ENCODE measurements around the gene SHKBP1.

The SHKBP1 gene

GRCh38 chr19:40598121-40598917 is 21.6 kb downstream of the SHKBP1 start (continued):
- TF ChIP-seq ZNF362 (tag by site-specific recombination; IDR thresholded peaks at IDR 0.05) = no peak
- TF ChIP-seq ZNF292 (tag by site-specific recombination; IDR thresholded peaks at IDR 0.05; ENCODE audit: borderline replicate concordance, low read depth) = no peak
- peak; percentile 70 for TF ChIP-seq SP2 (tag by site-specific recombination; IDR thresholded peaks at IDR 0.05)
- peak; percentile 95 for TF ChIP-seq SP7 (tag by site-specific recombination; IDR thresholded peaks at IDR 0.05)
- no peak for TF ChIP-seq SETDB1 (IDR thresholded peaks at IDR 0.05; ENCODE audit: insufficient read length, low read length)
- peak; percentile 85 for TF ChIP-seq ZBTB48 (tag by site-specific recombination; IDR thresholded peaks at IDR 0.05)
- peak; percentile 98 for TF ChIP-seq ZNF391 (tag by site-specific recombination; IDR thresholded peaks at IDR 0.05; ENCODE audit: borderline replicate concordance, low read depth)
- 0 out of 2 replicates have a peak, but pooled peaks have one; percentile 5 for TF ChIP-seq ZNF302 (tag by site-specific recombination; IDR thresholded peaks at IDR 0.05; ENCODE audit: low read depth)
- 0 out of 2 replicates have a peak, but pooled peaks have one; percentile 20 for TF ChIP-seq MYNN (tag by site-specific recombination; IDR thresholded peaks at IDR 0.05; ENCODE audit: borderline replicate concordance)
- peak; percentile 99 for TF ChIP-seq KLF10 (tag by site-specific recombination; IDR thresholded peaks at IDR 0.05)
- no peak for TF ChIP-seq ZNF514 (tag by site-specific recombination; IDR thresholded peaks at IDR 0.05)
- no peak for TF ChIP-seq PRDM6 (tag by site-specific recombination; IDR thresholded peaks at IDR 0.05)
- TF ChIP-seq ZNF629 (tag by site-specific recombination; IDR thresholded peaks at IDR 0.05) = peak; percentile 97
- TF ChIP-seq ZNF596 (tag by site-specific recombination; IDR thresholded peaks at IDR 0.05) = no peak; the same call in 1 of the 2 replicates
- no peak for TF ChIP-seq ZNF837 (tag by site-specific recombination; IDR thresholded peaks at IDR 0.05)
- TF ChIP-seq ZNF155 (tag by site-specific recombination; IDR thresholded peaks at IDR 0.05) = no peak
- no peak for TF ChIP-seq ZNF112 (tag by site-specific recombination; IDR thresholded peaks at IDR 0.05)
- TF ChIP-seq ZNF132 (tag by site-specific recombination; IDR thresholded peaks at IDR 0.05; ENCODE audit: borderline replicate concordance) = no peak
- no peak for TF ChIP-seq ZBTB1 (tag by site-specific recombination; IDR thresholded peaks at IDR 0.05)
- TF ChIP-seq ZNF280D (tag by site-specific recombination; IDR thresholded peaks at IDR 0.05) = peak; percentile 78
- peak; percentile 58; the same call in 1 of the 2 replicates for TF ChIP-seq ZNF223 (tag by site-specific recombination; IDR thresholded peaks at IDR 0.05)
- TF ChIP-seq ZNF571 (tag by site-specific recombination; IDR thresholded peaks at IDR 0.05) = no peak
- TF ChIP-seq ZNF175 (tag by site-specific recombination; IDR thresholded peaks at IDR 0.05) = no peak
- TF ChIP-seq ZNF2 (tag by site-specific recombination; IDR thresholded peaks at IDR 0.05) = peak; percentile 88
- no peak for TF ChIP-seq AEBP2 (tag by site-specific recombination; IDR thresholded peaks at IDR 0.05; ENCODE audit: borderline replicate concordance)
- no peak for TF ChIP-seq ZNF48 (tag by site-specific recombination; IDR thresholded peaks at IDR 0.05)
- peak; percentile 93; the same call in 1 of the 2 replicates for TF ChIP-seq ZSCAN23 (tag by site-specific recombination; IDR thresholded peaks at IDR 0.05)
- TF ChIP-seq ZNF529 (tag by site-specific recombination; IDR thresholded peaks at IDR 0.05; ENCODE audit: insufficient replicate concordance) = no peak
- TF ChIP-seq ZFP3 (tag by site-specific recombination; IDR thresholded peaks at IDR 0.05; ENCODE audit: low read depth) = 0 out of 2 replicates have a peak, but pooled peaks have one; percentile 3
- TF ChIP-seq ZNF768 (tag by site-specific recombination; IDR thresholded peaks at IDR 0.05) = no peak
- no peak for TF ChIP-seq HOXC10 (CRISPR knock-in tag; IDR thresholded peaks at IDR 0.05)
- peak; percentile 72 for TF ChIP-seq ZNF610 (tag by site-specific recombination; IDR thresholded peaks at IDR 0.05; ENCODE audit: borderline replicate concordance)
- TF ChIP-seq BCL11A (tag by site-specific recombination; IDR thresholded peaks at IDR 0.05; ENCODE audit: low read depth) = peak; percentile 94
- TF ChIP-seq SCRT2 (tag by site-specific recombination; IDR thresholded peaks at IDR 0.05) = peak; percentile 58
